Colonic mucosa (tissue), 4 donors: ENCODE results near the gene KCNT2. TPM values are rescaled to one million over a fixed set of nuclear protein-coding genes. Genes with fewer than 3 reads are reported as not detected.

Source experiments
- DNase-seq: peaks from one replicate; pipeline ENCODE4 v3.0.0-alpha.2; 2020
- H3K27ac ChIP-seq: fragments of 200-600 bp; one replicate; pipeline ENCODE4 v1.8.0; 2021
- H3K27me3 ChIP-seq: fragments of 200-600 bp; one replicate; pipeline ENCODE4 v1.8.0; 2021
- H3K36me3 ChIP-seq: fragments of 200-600 bp; one replicate; pipeline ENCODE4 v1.8.0; 2021
- H3K4me1 ChIP-seq: fragments of 200-600 bp; one replicate; pipeline ENCODE4 v1.8.0; 2021; ENCODE audit warnings: mild to moderate bottlenecking
- H3K4me3 ChIP-seq: fragments of 200-600 bp; one replicate; pipeline ENCODE4 v1.8.0; 2021
- H3K9ac ChIP-seq, 2 donors: one replicate each; pipeline ENCODE4 v1.7.0; 2013; ENCODE audit warnings: control low read depth in 2 of 2, low read depth in 2 of 2, low read length in 2 of 2
- H3K9me3 ChIP-seq: fragments of 200-600 bp; one replicate; pipeline ENCODE4 v1.8.0; 2021
- CTCF ChIP-seq: fragments of 200-600 bp; IDR thresholded peaks from one replicate; pipeline ENCODE4 v1.8.0; 2022; ENCODE audit warnings: antibody characterized with exemption, mild to moderate bottlenecking
- intact Hi-C: fragments of 100-400 bp; cut with DNase I; formaldehyde crosslinking; loops from one replicate; pipeline ENCODE4 v1.14.1; 2022
- total RNA-seq, 2 donors: library from RNA; stranded (reverse); fragmentation: NEBNext Ultra II Directional in 1 of 2; extraction: Animal tissue kit (Norgen Biotek cat#: 25700) in 1 of 2; gene quantifications; one replicate each; pipeline ENCODE4 v1.2.1, GENCODE V29; 2021
- donor health status: healthy.
- donor health status: DM: no; HTN: no; CAD: no.
- donor health status: DM: no; HTN: no; CAD: no.

KCNT2 gene
- total RNA-seq, 2 donors from 2014 or later: 0.56 to 0.82 TPM

- Histone ChIP-seq H3K4me1 (no peaks in the 10 kb centered on the region), H3K4me3 (no peak overlapping the region), H3K27ac (no peak overlapping the region), H3K9ac (no peak overlapping the region), H3K9me3 (no peaks in the 10 kb centered on the region), H3K27me3 (no peaks in the 10 kb centered on the region), H3K36me3 (no peaks in the 10 kb centered on the region)
- TF ChIP-seq CTCF: no peak
- intact Hi-C loops: no loop called here
- DNase-seq: no peak
These were observed 399.0 kb downstream of the KCNT2 start for GRCh38 chr1:196209265-196209664.

DNA sequence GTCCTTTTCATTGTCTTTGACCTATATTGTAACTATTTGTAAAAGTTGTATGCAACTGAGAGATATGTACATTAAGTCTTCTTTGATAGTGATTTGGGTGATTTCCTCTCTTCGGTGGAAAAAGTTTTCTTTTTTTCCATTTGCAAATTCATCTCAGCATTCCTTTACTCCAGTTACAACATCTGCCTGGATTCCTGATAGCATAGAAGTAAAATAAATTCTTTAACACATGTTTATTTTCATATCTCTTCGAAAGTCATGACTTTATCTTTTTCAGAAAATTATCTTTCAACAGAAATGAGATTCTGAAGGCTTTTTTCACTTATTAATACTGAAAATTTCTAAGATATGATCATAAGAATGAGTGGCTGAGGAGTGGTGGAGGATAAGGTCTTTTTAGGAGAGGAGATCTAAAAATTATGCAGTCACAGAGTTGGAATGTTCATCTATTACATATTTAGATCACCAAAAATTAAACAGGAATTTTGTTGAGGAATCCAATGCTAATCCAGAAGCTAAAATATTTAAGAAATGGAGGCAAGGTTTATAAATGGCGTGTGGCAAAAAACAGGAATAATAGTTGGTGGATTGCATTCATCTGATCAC is 400.5 kb downstream of the KCNT2 start:
- Histone ChIP-seq H3K4me3 (no peak overlapping the region), H3K9ac (no peak overlapping the region), H3K9me3 (no peaks in the 10 kb centered on the region), H3K27me3 (no peaks in the 10 kb centered on the region), H3K36me3 (no peaks in the 10 kb centered on the region), H3K4me1 (no peaks in the 10 kb centered on the region), H3K27ac (no peak overlapping the region)
- DNase-seq: no peak
- intact Hi-C loops: no loop called here
- TF ChIP-seq CTCF: no peak

DNA sequence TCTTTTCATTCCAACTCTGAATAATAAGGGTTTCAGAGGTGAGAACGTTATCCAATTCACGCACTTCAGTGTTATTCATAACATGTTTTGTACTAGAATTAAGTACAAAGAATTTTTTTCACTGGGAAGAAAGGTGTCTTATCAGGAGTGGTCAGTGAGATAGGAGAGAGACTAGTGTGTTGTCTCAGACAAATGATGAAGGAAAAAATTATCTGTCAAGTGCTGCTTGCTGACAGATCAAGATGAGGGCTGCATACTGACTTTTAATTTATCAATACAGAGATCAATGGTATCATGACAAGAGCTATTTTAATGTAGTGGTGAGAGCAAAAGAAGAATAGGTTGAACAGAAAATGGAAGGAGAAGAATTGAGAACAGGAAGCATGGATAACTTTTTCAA is 402.4 kb downstream of the KCNT2 start:
- TF ChIP-seq CTCF: no peak
- Histone ChIP-seq H3K36me3 (no peaks in the 10 kb centered on the region), H3K9me3 (no peaks in the 10 kb centered on the region), H3K9ac (no peak overlapping the region), H3K27ac (no peak overlapping the region), H3K4me3 (no peak overlapping the region), H3K4me1 (no peaks in the 10 kb centered on the region), H3K27me3 (no peaks in the 10 kb centered on the region)
- no peak for DNase-seq
- intact Hi-C loops: no loop called here

DNA sequence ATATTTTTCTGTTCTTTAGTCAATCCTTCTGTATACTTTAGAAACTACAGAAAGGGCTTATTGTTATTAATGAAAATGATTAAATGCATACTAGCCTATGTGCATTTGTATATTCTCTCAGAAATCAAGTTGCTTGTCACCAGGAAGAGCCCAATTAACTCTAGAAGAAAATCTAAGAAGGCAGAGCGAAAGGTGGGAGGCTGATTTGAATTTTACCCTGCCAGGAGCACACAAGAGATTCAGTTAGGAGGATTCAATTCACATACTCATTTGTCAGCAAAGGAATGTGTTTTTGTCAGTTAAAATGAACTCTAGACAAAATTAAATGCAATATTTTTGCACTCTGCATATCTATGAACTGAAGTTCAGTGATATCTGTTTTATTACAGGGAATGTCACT is 411.8 kb downstream of the KCNT2 start:
- Histone ChIP-seq H3K9me3 (no peaks in the 10 kb centered on the region), H3K9ac (no peak overlapping the region), H3K27me3 (no peaks in the 10 kb centered on the region), H3K36me3 (no peaks in the 10 kb centered on the region), H3K27ac (no peak overlapping the region), H3K4me3 (no peak overlapping the region), H3K4me1 (no peaks in the 10 kb centered on the region)
- no peak for DNase-seq
- intact Hi-C loops: no loop called here
- TF ChIP-seq CTCF: no peak

DNA sequence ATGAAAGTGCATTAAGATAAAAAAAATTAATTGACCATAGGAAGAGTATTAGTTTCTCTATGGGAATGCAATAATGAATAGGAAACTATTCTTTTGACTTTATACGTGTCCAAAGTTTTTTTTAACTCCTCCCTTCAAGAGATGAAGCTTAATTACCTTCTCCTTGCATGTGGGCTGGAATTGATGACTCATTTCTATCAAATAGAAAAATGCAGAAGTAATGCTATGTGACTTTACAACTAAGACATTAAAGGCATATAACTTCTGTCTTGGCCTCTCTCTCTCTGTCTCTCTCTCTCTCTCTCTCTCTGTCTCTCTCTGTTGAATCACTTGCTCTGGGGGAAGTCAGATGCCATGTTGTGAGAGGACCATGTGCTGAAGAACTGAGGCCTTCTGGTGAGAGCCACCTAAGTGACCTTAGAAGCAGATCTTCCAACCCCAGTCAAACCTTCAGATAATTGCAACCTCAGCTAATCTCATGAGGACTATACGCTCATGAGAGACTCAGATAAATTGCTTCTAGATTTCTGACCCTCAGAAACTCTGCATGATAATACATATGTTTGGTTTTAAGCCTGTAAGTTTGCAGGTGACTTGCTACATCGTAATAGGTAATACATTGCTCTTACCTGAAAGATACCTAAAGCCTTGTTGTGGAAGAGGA is 414.2 kb downstream of the KCNT2 start:
- Histone ChIP-seq H3K4me1 (no peaks in the 10 kb centered on the region), H3K9ac (no peak overlapping the region), H3K9me3 (no peaks in the 10 kb centered on the region), H3K27me3 (no peaks in the 10 kb centered on the region), H3K4me3 (no peak overlapping the region), H3K27ac (no peak overlapping the region), H3K36me3 (no peaks in the 10 kb centered on the region)
- no peak for DNase-seq
- TF ChIP-seq CTCF: no peak
- intact Hi-C loops: no loop called here
